Activated B cell treated with CpG ODN at 0.5 μM for 24 hours (primary cell): Measurements from ENCODE around the gene MGAT5. TPM values are rescaled to one million over a fixed set of nuclear protein-coding genes. Genes with fewer than 3 reads are reported as not detected.

Experiments used
- ATAC-seq: fragments of 200-7000 bp; cut with Tn5 transposase; one replicate; pipeline ENCODE4 v1.10.0; 2021; ENCODE audit warnings: low read depth, mild to moderate bottlenecking, moderate library complexity
- CTCF ChIA-PET: fragments of 350-600 bp; sonication (Branson Sonifier 250); formaldehyde crosslinking; loops from one replicate; lab custom pipeline; 2021; ENCODE audit warnings: antibody characterized with exemption; lab: Charles Lee
- POLR2A ChIA-PET: fragments of 350-600 bp; sonication (Branson Sonifier 250); formaldehyde crosslinking; loops from one replicate; lab custom pipeline; 2021; ENCODE audit warnings: antibody characterized with exemption; lab: Charles Lee
- DNase-seq: peaks from one replicate; pipeline ENCODE4 v3.0.0; 2022
- H3K27ac Mint-ChIP-seq: one replicate; pipeline ENCODE4 v1.8.0; 2020; ENCODE audit warnings: mixed read lengths
- H3K27me3 Mint-ChIP-seq: one replicate; pipeline ENCODE4 v1.8.0; 2021; ENCODE audit warnings: mixed read lengths
- H3K36me3 Mint-ChIP-seq: one replicate; pipeline ENCODE4 v1.8.0; 2021; ENCODE audit warnings: low read depth, mixed read lengths
- H3K4me1 Mint-ChIP-seq: one replicate; pipeline ENCODE4 v1.8.0; 2021; ENCODE audit warnings: mixed read lengths
- H3K4me3 Mint-ChIP-seq: one replicate; pipeline ENCODE4 v1.8.0; 2020; ENCODE audit warnings: mild to moderate bottlenecking, mixed read lengths
- H3K9me3 Mint-ChIP-seq: one replicate; pipeline ENCODE4 v1.8.0; 2020; ENCODE audit warnings: mixed read lengths
- CTCF ChIP-seq: fragments of 200-600 bp; IDR thresholded peaks from one replicate; pipeline ENCODE4 v1.8.0; 2022; ENCODE audit warnings: antibody characterized with exemption, mild to moderate bottlenecking
- intact Hi-C: fragments of 100-400 bp; cut with micrococcal nuclease; formaldehyde crosslinking; loops from one replicate; pipeline ENCODE4 v1.15.1; 2024
- total RNA-seq: library from RNA; stranded (reverse); gene quantifications from 2 replicates; pipeline ENCODE4 v1.2.3, GENCODE V29; 2022

The MGAT5 gene
- total RNA-seq, 1 donor from 2014 or later = 66.7 TPM

- H3K9me3 Mint-ChIP-seq = no peaks in the 10 kb centered on the region
- CTCF ChIA-PET = no interaction called here
- no peak overlapping the region for H3K4me3 Mint-ChIP-seq
- TF ChIP-seq CTCF = no peak
- H3K27ac Mint-ChIP-seq = no peak overlapping the region
- H3K4me1 Mint-ChIP-seq = peaks cover 14% of the 10 kb centered on the region
- DNase-seq (no peak), ATAC-seq (no peak)
- intact Hi-C loops = no loop called here
- H3K36me3 Mint-ChIP-seq = peaks cover 60% of the 10 kb centered on the region
- no peaks in the 10 kb centered on the region for H3K27me3 Mint-ChIP-seq
- POLR2A ChIA-PET = no interaction called here
Measured at GRCh38 chr2:134386310-134386709, 132.4 kb downstream of the MGAT5 start.

- CTCF ChIA-PET = interaction anchor here (1.9 kb wide), 1 partner anchor 271 kb away, joined by 8 read pairs; no protein-coding TSS in a partner anchor
- Mint-ChIP-seq H3K4me3 (no peak overlapping the region), H3K4me1 (peaks cover 27% of the 10 kb centered on the region), H3K36me3 (peaks cover 55% of the 10 kb centered on the region), H3K27ac (no peak overlapping the region), H3K9me3 (no peaks in the 10 kb centered on the region), H3K27me3 (no peaks in the 10 kb centered on the region)
- TF ChIP-seq CTCF = no peak
- no peak for ATAC-seq
- DNase-seq = no peak
- intact Hi-C loops = no loop called here
- POLR2A ChIA-PET = interaction anchor here (0.7 kb wide), 1 partner anchor 224 kb away, joined by 3 read pairs; no protein-coding TSS in a partner anchor
Measured at GRCh38 chr2:134389381-134389780, 135.5 kb downstream of the MGAT5 start.

GRCh38 chr2:134391751-134392160 is 137.9 kb downstream of the MGAT5 start:
- Mint-ChIP-seq H3K4me1 (peaks cover 36% of the 10 kb centered on the region), H3K27me3 (no peaks in the 10 kb centered on the region), H3K27ac (peak overlapping the region; percentile 76), H3K36me3 (peaks cover 50% of the 10 kb centered on the region), H3K9me3 (no peaks in the 10 kb centered on the region), H3K4me3 (peak overlapping the region; percentile 26)
- peak; percentile 40 for ATAC-seq
- TF ChIP-seq CTCF = no peak
- DNase-seq = no peak
- intact Hi-C loops = loop anchor here (10.0 kb wide), 1 partner anchor 47 kb away; no protein-coding TSS in a partner anchor
- ChIA-PET CTCF (interaction anchor here (0.8 to 1.1 kb wide), 2 partner anchors 20 to 146 kb away, joined by 3 to 5 read pairs; no protein-coding TSS in a partner anchor), POLR2A (interaction anchor here (0.5 kb wide), 1 partner anchor 167 kb away, joined by 4 read pairs; no protein-coding TSS in a partner anchor)

- ChIA-PET CTCF (interaction anchor here (0.8 to 1.1 kb wide), 2 partner anchors 19 to 147 kb away, joined by 3 to 5 read pairs; no protein-coding TSS in a partner anchor), POLR2A (interaction anchor here (0.5 kb wide), 1 partner anchor 168 kb away, joined by 4 read pairs; no protein-coding TSS in a partner anchor)
- Mint-ChIP-seq H3K4me3 (no peak overlapping the region), H3K27me3 (no peaks in the 10 kb centered on the region), H3K9me3 (no peaks in the 10 kb centered on the region), H3K27ac (peak overlapping the region; percentile 76), H3K36me3 (peaks cover 55% of the 10 kb centered on the region), H3K4me1 (peaks cover 36% of the 10 kb centered on the region)
- ATAC-seq (no peak), DNase-seq (no peak)
- intact Hi-C loops = loop anchor here (10.0 kb wide), 1 partner anchor 48 kb away; no protein-coding TSS in a partner anchor
- no peak for TF ChIP-seq CTCF
Measured at GRCh38 chr2:134392442-134393074, 138.7 kb downstream of the MGAT5 start.

GRCh38 chr2:134393075-134393461 is 139.2 kb downstream of the MGAT5 start:
- H3K4me3 Mint-ChIP-seq = no peak overlapping the region
- no peak for TF ChIP-seq CTCF
- intact Hi-C loops = loop anchor here (10.0 kb wide), 1 partner anchor 48 kb away; no protein-coding TSS in a partner anchor
- ChIA-PET CTCF (interaction anchor here (1.6 kb wide), 1 partner anchor 19 kb away, joined by 6 read pairs; no protein-coding TSS in a partner anchor), POLR2A (no interaction called here)
- no peaks in the 10 kb centered on the region for H3K27me3 Mint-ChIP-seq
- H3K4me1 Mint-ChIP-seq = peaks cover 36% of the 10 kb centered on the region
- H3K9me3 Mint-ChIP-seq = no peaks in the 10 kb centered on the region
- DNase-seq (no peak), ATAC-seq (no peak)
- H3K27ac Mint-ChIP-seq = no peak overlapping the region
- peaks cover 54% of the 10 kb centered on the region for H3K36me3 Mint-ChIP-seq
